K562 (cell line): ENCODE measurements around the gene PLIN5. TPM values are rescaled to one million over a fixed set of nuclear protein-coding genes. Genes with fewer than 3 reads are reported as not detected.

Experiments used
- ATAC-seq: fragments of 200-7000 bp; cut with Tn5 transposase; 3 replicates; pipeline ENCODE4 v1.9.1; 2020; ENCODE audit warnings: moderate library complexity
- BruUV-seq: library from RNA; stranded (reverse); fragments of 400-500 nt; replicated peaks from 2 replicates; lab custom pipeline; 2021; lab: Mats Ljungman, UMichigan
- CTCF ChIA-PET: fragments of 300-600 bp; formaldehyde crosslinking; extraction: SDS; loops from one replicate; lab custom pipeline; 2021; ENCODE audit warnings: low intra/inter-chr PET ratio; lab: Yijun Ruan, JAX
- POLR2A ChIA-PET: fragments of 300-600, 350-650 bp; sonication (Branson Sonifier 250); formaldehyde crosslinking; extraction: SDS; loops from one replicate; lab custom pipeline; 2021; ENCODE audit warnings: antibody characterized with exemption, inconsistent platforms; lab: Yijun Ruan, JAX
- DNase-seq, 4 experiments: peaks; one replicate each; pipeline versions ENCODE4 v3.0.0 to v3.0.0-alpha.2; 2011 to 2018; ENCODE audit warnings: low spot score in 3 of 4, mixed read lengths in 3 of 4; ENCODE audit errors: extremely low read depth in 1 of 4
- FAIRE-seq: peaks from 2 replicates; lab custom pipeline; 2011; peaks lifted over from hg19 to GRCh38; lab: Jason Lieb, UNC
- H2AFZ ChIP-seq: 2 replicates; pipeline ENCODE4 v1.6.0; 2011; ENCODE audit warnings: low read depth, low read length, control low read depth, inconsistent platforms
- H3K27ac ChIP-seq: fragments of 200-600 bp; 3 replicates; pipeline ENCODE4 v1.8.0; 2011; ENCODE audit warnings: low read depth, mild to moderate bottlenecking, control low read depth, inconsistent platforms, low read length, moderate library complexity, mixed read lengths; ENCODE audit errors: extremely low read depth
- H3K27me3 ChIP-seq, 2 experiments: fragments of 300-600 bp in 1 of 2; 2 replicates in 1 of 2; 3 replicates in 1 of 2; pipeline versions ENCODE4 v1.6.0 to v1.8.0; 2011; ENCODE audit warnings: inconsistent platforms in 2 of 2, low read length in 2 of 2, mild to moderate bottlenecking in 1 of 2, mixed read lengths in 1 of 2, moderate library complexity in 1 of 2; ENCODE audit not compliant: control insufficient read depth in 2 of 2, insufficient read depth in 2 of 2
- H3K36me3 ChIP-seq: fragments of 300-600 bp; 3 replicates; pipeline ENCODE4 v1.8.0; 2011; ENCODE audit warnings: mild to moderate bottlenecking, low read length, inconsistent platforms; ENCODE audit not compliant: control insufficient read depth, insufficient read depth
- H3K4me1 ChIP-seq, 2 experiments: fragments of 200-600 bp in 1 of 2; replicated peaks in 1 of 2; 2 replicates in 1 of 2; 3 replicates in 1 of 2; pipeline versions ENCODE4 v1.5.1 to v1.8.0; 2011; ENCODE audit warnings: inconsistent platforms in 2 of 2, low read length in 2 of 2, mild to moderate bottlenecking in 1 of 2, mixed read lengths in 1 of 2, moderate library complexity in 1 of 2; ENCODE audit not compliant: control insufficient read depth in 2 of 2, insufficient read depth in 2 of 2
- H3K4me2 ChIP-seq: 2 replicates; pipeline ENCODE4 v1.6.1; 2011; ENCODE audit warnings: low read length, control low read depth, inconsistent platforms, mixed read lengths; ENCODE audit not compliant: insufficient read depth
- H3K4me3 ChIP-seq: fragments of 200-600 bp; sonication (generic), shearing (Covaris generic); 2 replicates; pipeline ENCODE4 v1.5.1; 2016; ENCODE audit warnings: control low read depth, inconsistent platforms
- H3K79me2 ChIP-seq: fragments of 200-600 bp; 3 replicates; pipeline ENCODE4 v1.8.0; 2011; ENCODE audit warnings: low read length, inconsistent platforms; ENCODE audit not compliant: control insufficient read depth, insufficient read depth
- H3K9ac ChIP-seq, 2 experiments: 2 replicates each; pipeline versions ENCODE4 v1.6.0 to v1.6.1; 2011; ENCODE audit warnings: low read depth in 2 of 2, low read length in 2 of 2, control low read depth in 1 of 2, inconsistent platforms in 1 of 2, mild to moderate bottlenecking in 1 of 2, mixed read lengths in 1 of 2; ENCODE audit not compliant: insufficient read depth in 1 of 2
- H3K9me1 ChIP-seq: one replicate; pipeline ENCODE4 v1.6.0; 2011; ENCODE audit warnings: inconsistent platforms, mild to moderate bottlenecking, low read length, moderate library complexity; ENCODE audit not compliant: control insufficient read depth, insufficient read depth
- H3K9me3 ChIP-seq: replicated peaks from 2 replicates; pipeline ENCODE4 v1.5.1; 2011; ENCODE audit warnings: low read depth, low read length, inconsistent platforms; ENCODE audit not compliant: control insufficient read depth, insufficient read depth
- H4K20me1 ChIP-seq: replicated peaks from 2 replicates; pipeline ENCODE4 v1.6.1; 2011; ENCODE audit warnings: low read length, inconsistent platforms, mixed read lengths; ENCODE audit not compliant: control insufficient read depth, insufficient read depth
- DLX4 ChIP-seq: fragments of 250-450 bp; sonication (Bioruptor Pico); IDR thresholded peaks from 2 replicates; pipeline ENCODE4 v1.6.1; 2021; ENCODE audit warnings: mild to moderate bottlenecking
- E2F8 ChIP-seq: fragments of 450-650 bp; IDR thresholded peaks from 2 replicates; pipeline ENCODE4 v1.7.1; 2018; ENCODE audit warnings: mild to moderate bottlenecking, low read depth; ENCODE audit not compliant: partially characterized antibody
- FOXJ3 ChIP-seq: sonication (generic); formaldehyde crosslinking; IDR thresholded peaks from 2 replicates; pipeline ENCODE4 v1.4.0; 2020; ENCODE audit warnings: mild to moderate bottlenecking, missing genetic modification reagents
- HNRNPK ChIP-seq: fragments of 200-400 bp; formaldehyde crosslinking; IDR thresholded peaks from one replicate; pipeline ENCODE4 v1.6.1; 2018; ENCODE audit warnings: mild to moderate bottlenecking, low read depth, low read length; ENCODE audit not compliant: poor library complexity, severe bottlenecking
- HNRNPL ChIP-seq: fragments of 200-400 bp; formaldehyde crosslinking; IDR thresholded peaks from 2 replicates; pipeline ENCODE4 v1.6.1; 2017; ENCODE audit warnings: low read depth, mild to moderate bottlenecking, low read length
- ILF3 ChIP-seq: fragments of 450-650 bp; IDR thresholded peaks from 2 replicates; pipeline ENCODE4 v1.6.1; 2018; ENCODE audit warnings: antibody characterized with exemption, mild to moderate bottlenecking, moderate library complexity, borderline replicate concordance
- IRF2 ChIP-seq: sonication (generic); formaldehyde crosslinking; IDR thresholded peaks from 2 replicates; pipeline ENCODE4 v1.8.1; 2022; ENCODE audit warnings: mild to moderate bottlenecking, missing genetic modification reagents
- NFE2L1 ChIP-seq: fragments of 450-650 bp; IDR thresholded peaks from 2 replicates; pipeline ENCODE4 v1.6.1; 2016; ENCODE audit warnings: missing genetic modification characterization, low read depth, mild to moderate bottlenecking, missing compliant biosample characterization, moderate library complexity, borderline replicate concordance
- NONO ChIP-seq, 2 experiments: fragments of 200-400 bp in 1 of 2; fragments of 450-650 bp in 1 of 2; formaldehyde crosslinking in 1 of 2; IDR thresholded peaks; 2 replicates each; pipeline ENCODE4 v1.6.1; 2017; ENCODE audit warnings: low read depth in 2 of 2, mild to moderate bottlenecking in 2 of 2, moderate library complexity in 2 of 2, low read length in 1 of 2
- NR2C1 ChIP-seq, 2 experiments: fragments of 450-650 bp; IDR thresholded peaks; 2 replicates each; pipeline ENCODE4 v1.6.1; 2017; ENCODE audit warnings: mild to moderate bottlenecking in 2 of 2, antibody characterized with exemption in 1 of 2, inconsistent platforms in 1 of 2, missing compliant biosample characterization in 1 of 2, missing genetic modification characterization in 1 of 2
- NR4A1 ChIP-seq, 2 experiments: fragments of 250-450 bp in 1 of 2; fragments of 450-650 bp in 1 of 2; sonication (Bioruptor Pico) in 1 of 2; IDR thresholded peaks; 2 replicates each; pipeline versions ENCODE4 v1.4.0 to v1.6.1; 2016 to 2020; ENCODE audit warnings: mild to moderate bottlenecking in 2 of 2, missing compliant biosample characterization in 1 of 2, missing genetic modification characterization in 1 of 2, moderate library complexity in 1 of 2
- XRCC3 ChIP-seq: fragments of 450-650 bp; IDR thresholded peaks from 2 replicates; pipeline ENCODE4 v1.6.1; 2017; ENCODE audit warnings: mild to moderate bottlenecking, moderate library complexity
- YY1 ChIP-seq, 3 experiments: IDR thresholded peaks; 2 replicates each; pipeline ENCODE4 v1.6.1; 2011; ENCODE audit warnings: low read length in 2 of 3, mild to moderate bottlenecking in 2 of 3, moderate library complexity in 2 of 3, borderline replicate concordance in 1 of 3, control low read depth in 1 of 3, low read depth in 1 of 3; ENCODE audit not compliant: insufficient read depth in 3 of 3, insufficient replicate concordance in 2 of 3, control insufficient read depth in 1 of 3, insufficient read length in 1 of 3; ENCODE audit errors: extremely low read depth in 1 of 3
- ZC3H8 ChIP-seq: fragments of 450-650 bp; IDR thresholded peaks from 2 replicates; pipeline ENCODE4 v1.6.1; 2017
- ZNF212 ChIP-seq: fragments of 450-650 bp; formaldehyde crosslinking; IDR thresholded peaks from 2 replicates; pipeline ENCODE4 v1.4.0; 2020; ENCODE audit warnings: mild to moderate bottlenecking
- WGBS: fragments of 100-300 bp; shearing (Covaris generic); methylation state at CpG from one replicate; pipeline ENCODE4 v1.1.6; 2016; ENCODE audit warnings: low coverage, mixed read lengths; ENCODE audit not compliant: insufficient coverage; ENCODE audit errors: missing lambda C conversion rate; 5-methylcytosine and 5-hydroxymethylcytosine counted together
- in situ Hi-C: fragments of 300-500 bp; cut with MboI; formaldehyde crosslinking; loops from 4 replicates; pipeline ENCODE4 v1.15.0; 2018; ENCODE audit warnings: inconsistent platforms, mixed read lengths
- intact Hi-C: fragments of 100-400 bp; cut with micrococcal nuclease; formaldehyde crosslinking; loops from 2 replicates; pipeline ENCODE4 v1.14.2; 2022
- polyA plus RNA-seq, 8 experiments: library from polyadenylated mRNA; depleted of rRNA in 4 of 8; stranded (reverse) in 5 of 8; unstranded in 3 of 8; fragments of >200 nt; fragmentation: Nextera tagmentation in 2 of 8; fragmentation: Illumina TruSeq in 1 of 8; extraction: Ambion mirVana in 2 of 8; extraction: Trizol in 1 of 8; gene quantifications; 2 replicates each; pipeline versions ENCODE4 v1.2.1 to v1.2.3, GENCODE V29; 2011 to 2014; ENCODE audit warnings: inconsistent platforms in 1 of 8, missing spikeins in 1 of 8
- total RNA-seq, 7 experiments: library from RNA; depleted of rRNA in 6 of 7; stranded (reverse); fragments of >200 nt in 6 of 7; fragmentation: Illumina TruSeq in 2 of 7; extraction: Trizol in 2 of 7; gene quantifications; 2 replicates each; pipeline versions ENCODE4 v1.2.1 to v1.2.3, GENCODE V29; 2011 to 2021; ENCODE audit warnings: low replicate concordance in 1 of 7

Gene PLIN5
- total and polyA plus RNA-seq, 9 of the 15 experiments (the other 6 are each of a cell fraction or from before 2014, with no cell fraction given) = 0.04 to 1.3 (median 0.50) TPM

- POLR2A ChIA-PET = interaction anchor here (0.7 to 1.2 kb wide), 2 partner anchors 13 to 60 kb away, joined by 3 to 4 read pairs; no protein-coding TSS in a partner anchor
- no peaks in the 10 kb centered on the region for H3K36me3 ChIP-seq
- in situ Hi-C loops = no loop called here
- H3K9me1 ChIP-seq = peaks cover 3% of the 10 kb centered on the region
- no peak overlapping the region for H3K4me2 ChIP-seq
- intact Hi-C loops = no loop called here
- no peaks in the 10 kb centered on the region for H3K79me2 ChIP-seq
- no peak for DNase-seq
- BruUV-seq = no TSS peak
- peak overlapping the region in 1 of 2 experiments; percentile 4; a peak in 1 of 4 replicates for H3K9ac ChIP-seq
- H3K27me3 ChIP-seq = peaks cover 20 to 38% of the 10 kb centered on the region in 2 experiments; a peak in 4 of 5 replicates
- peak; percentile 11; the same call in 2 of the 3 replicates for ATAC-seq
- H3K4me1 ChIP-seq = peaks cover 0 to 41% of the 10 kb centered on the region in 2 experiments; a peak in 2 of 5 replicates
- H3K27ac ChIP-seq = no peak overlapping the region
- H3K4me3 ChIP-seq = no peak overlapping the region
- FAIRE-seq = no peak
- WGBS = 34% methylated on average over 37 of the region's 37 CpGs
- peaks cover 5% of the 10 kb centered on the region; the same call in 1 of the 2 replicates for H4K20me1 ChIP-seq
- no peak overlapping the region for H2AFZ ChIP-seq
- CTCF ChIA-PET = no interaction called here
- no peaks in the 10 kb centered on the region for H3K9me3 ChIP-seq
- TF ChIP-seq HNRNPK (no peak), ZC3H8 (no peak), HNRNPL (no peak), ILF3 (no peak), IRF2 (CRISPR knock-in tag) (no peak), DLX4 (CRISPR knock-in tag) (no peak), NONO (IDR thresholded peaks at IDR 0.05; ENCODE audit: low read depth in 2 of 2, low read length in 1 of 2) (no peak), NR4A1 (CRISPR knock-in tag; IDR thresholded peaks at IDR 0.05) (no peak), NR4A1 (tag; IDR thresholded peaks at IDR 0.05) (no peak), XRCC3 (no peak), YY1 (IDR thresholded peaks at IDR 0.05; ENCODE audit: borderline replicate concordance in 1 of 3, control insufficient read depth in 1 of 3, extremely low read depth in 1 of 3, insufficient read depth in 3 of 3, insufficient read length in 1 of 3, insufficient replicate concordance in 2 of 3, low read depth in 1 of 3, low read length in 2 of 3) (no peak), NR2C1 (IDR thresholded peaks at IDR 0.05) (no peak), NR2C1 (tag; IDR thresholded peaks at IDR 0.05) (no peak), FOXJ3 (no peak), ZNF212 (CRISPR knock-in tag) (no peak), NFE2L1 (tag) (no peak), E2F8 (no peak)
Measured at GRCh38 chr19:4510435-4511255, 24.4 kb downstream of the PLIN5 start.
